ENCODE measurements around the gene SPAG8.

The SPAG8 gene

DNA sequence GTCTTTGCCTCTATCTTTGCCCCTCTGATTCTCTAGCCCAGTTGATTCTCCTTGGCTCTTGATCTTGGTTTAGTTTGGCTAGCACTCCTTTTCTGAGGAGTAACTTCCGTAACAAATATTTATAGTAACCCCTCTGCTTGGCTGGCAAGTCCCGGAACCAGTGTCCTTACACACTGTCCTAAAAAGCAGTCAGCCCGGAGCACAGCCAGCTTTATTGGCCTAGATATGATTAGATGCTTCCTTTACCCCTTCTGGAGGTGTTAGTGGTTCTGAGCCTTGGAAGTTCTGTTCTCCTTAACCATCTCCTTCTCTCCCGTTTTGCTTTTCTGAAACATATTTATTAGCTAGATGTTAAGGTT, 41.0 kb downstream of the SPAG8 start:
- in situ Hi-C loops (cut with HindIII; ENCODE audit: low sequenced_read_pairs) = loop anchor here (25.0 kb wide), 1 partner anchor 116 kb away; no protein-coding TSS in a partner anchor
- H3K4me3 ChIP-seq (ENCODE audit: low read depth, low read length) = no peak overlapping the region
- no peak for DNase-seq (ENCODE audit: low read depth)
- TF ChIP-seq, protein P1, sequence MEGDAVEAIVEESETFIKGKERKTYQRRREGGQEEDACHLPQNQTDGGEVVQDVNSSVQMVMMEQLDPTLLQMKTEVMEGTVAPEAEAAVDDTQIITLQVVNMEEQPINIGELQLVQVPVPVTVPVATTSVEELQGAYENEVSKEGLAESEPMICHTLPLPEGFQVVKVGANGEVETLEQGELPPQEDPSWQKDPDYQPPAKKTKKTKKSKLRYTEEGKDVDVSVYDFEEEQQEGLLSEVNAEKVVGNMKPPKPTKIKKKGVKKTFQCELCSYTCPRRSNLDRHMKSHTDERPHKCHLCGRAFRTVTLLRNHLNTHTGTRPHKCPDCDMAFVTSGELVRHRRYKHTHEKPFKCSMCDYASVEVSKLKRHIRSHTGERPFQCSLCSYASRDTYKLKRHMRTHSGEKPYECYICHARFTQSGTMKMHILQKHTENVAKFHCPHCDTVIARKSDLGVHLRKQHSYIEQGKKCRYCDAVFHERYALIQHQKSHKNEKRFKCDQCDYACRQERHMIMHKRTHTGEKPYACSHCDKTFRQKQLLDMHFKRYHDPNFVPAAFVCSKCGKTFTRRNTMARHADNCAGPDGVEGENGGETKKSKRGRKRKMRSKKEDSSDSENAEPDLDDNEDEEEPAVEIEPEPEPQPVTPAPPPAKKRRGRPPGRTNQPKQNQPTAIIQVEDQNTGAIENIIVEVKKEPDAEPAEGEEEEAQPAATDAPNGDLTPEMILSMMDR (IDR thresholded peaks at IDR 0.05; ENCODE audit: low read depth, low read length, missing control alignments) = no peak

DNA sequence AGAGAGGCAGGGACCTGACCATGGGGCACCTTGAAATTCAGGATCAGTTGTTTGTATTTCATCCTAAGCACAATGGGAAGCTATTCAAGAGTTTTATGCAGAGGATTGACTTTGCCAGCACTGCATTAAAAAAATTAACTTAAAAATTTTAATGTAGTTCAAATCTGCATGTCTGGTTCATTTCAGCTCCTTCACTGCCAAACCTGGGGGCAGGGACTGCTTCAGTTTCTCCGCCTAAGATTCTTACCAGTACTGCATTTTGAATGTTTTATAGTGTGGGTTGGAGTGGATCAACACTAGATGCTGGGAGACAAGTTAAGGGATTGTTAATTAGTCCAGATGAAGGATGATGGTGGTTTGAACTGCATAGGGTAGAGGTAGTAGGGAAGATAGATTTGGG, 42.3 kb downstream of the SPAG8 start:
- in situ Hi-C loops (cut with HindIII; ENCODE audit: low sequenced_read_pairs) = loop anchor here (25.0 kb wide), 1 partner anchor 118 kb away; no protein-coding TSS in a partner anchor
- DNase-seq (ENCODE audit: low read depth) = no peak
- H3K4me3 ChIP-seq (ENCODE audit: low read depth, low read length) = no peak overlapping the region
- TF ChIP-seq, protein P1 (IDR thresholded peaks at IDR 0.05; ENCODE audit: low read depth, low read length, missing control alignments) = no peak

DNA sequence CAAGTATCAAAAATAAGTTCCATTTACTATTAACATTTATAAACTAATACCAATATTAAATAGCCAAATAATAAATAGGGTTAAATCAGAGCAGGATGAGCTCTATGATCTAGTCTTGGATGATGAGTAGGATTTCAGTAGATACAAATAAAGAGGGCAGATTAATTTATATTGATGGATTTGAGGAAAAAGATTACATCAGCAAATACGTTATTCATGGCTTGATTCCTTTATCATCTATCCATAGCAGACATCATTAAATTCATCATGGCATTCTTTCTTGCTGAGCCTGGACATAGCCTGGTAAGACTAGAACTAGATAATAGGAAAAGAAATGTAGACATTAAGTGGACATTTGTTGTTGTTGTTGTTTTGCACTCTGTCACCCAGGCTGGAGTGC, 44.6 kb downstream of the SPAG8 start:
- in situ Hi-C loops (cut with HindIII; ENCODE audit: low sequenced_read_pairs) = loop anchor here (25.0 kb wide), 1 partner anchor 120 kb away; no protein-coding TSS in a partner anchor
- TF ChIP-seq, protein P1 (IDR thresholded peaks at IDR 0.05; ENCODE audit: low read depth, low read length, missing control alignments) = no peak
- H3K4me3 ChIP-seq (ENCODE audit: low read depth, low read length) = no peak overlapping the region
- no peak for DNase-seq (ENCODE audit: low read depth)

DNA sequence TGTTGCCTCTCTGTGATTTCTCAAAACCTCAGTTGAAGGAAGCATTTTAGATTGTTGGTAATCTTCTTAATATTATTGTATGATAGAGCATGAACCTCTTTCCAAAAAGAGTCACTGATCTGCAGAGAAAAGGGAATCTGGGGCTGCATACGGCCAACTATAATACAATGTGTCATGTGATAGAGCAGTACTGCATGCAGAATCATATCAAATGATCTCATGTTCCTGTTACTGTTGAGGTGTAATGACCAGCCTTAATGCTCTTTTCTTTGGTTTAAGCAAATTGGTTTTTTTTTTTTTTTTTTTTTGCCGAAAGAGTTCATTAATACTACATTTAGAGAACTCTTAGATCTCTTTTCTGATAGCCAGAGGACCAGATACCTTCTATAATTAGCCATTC, 45.1 kb downstream of the SPAG8 start:
- TF ChIP-seq, protein P1 (IDR thresholded peaks at IDR 0.05; ENCODE audit: low read depth, low read length, missing control alignments) = no peak
- in situ Hi-C loops (cut with HindIII; ENCODE audit: low sequenced_read_pairs) = loop anchor here (25.0 kb wide), 1 partner anchor 120 kb away; no protein-coding TSS in a partner anchor
- DNase-seq (ENCODE audit: low read depth) = no peak
- no peak overlapping the region for H3K4me3 ChIP-seq (ENCODE audit: low read depth, low read length)

DNA sequence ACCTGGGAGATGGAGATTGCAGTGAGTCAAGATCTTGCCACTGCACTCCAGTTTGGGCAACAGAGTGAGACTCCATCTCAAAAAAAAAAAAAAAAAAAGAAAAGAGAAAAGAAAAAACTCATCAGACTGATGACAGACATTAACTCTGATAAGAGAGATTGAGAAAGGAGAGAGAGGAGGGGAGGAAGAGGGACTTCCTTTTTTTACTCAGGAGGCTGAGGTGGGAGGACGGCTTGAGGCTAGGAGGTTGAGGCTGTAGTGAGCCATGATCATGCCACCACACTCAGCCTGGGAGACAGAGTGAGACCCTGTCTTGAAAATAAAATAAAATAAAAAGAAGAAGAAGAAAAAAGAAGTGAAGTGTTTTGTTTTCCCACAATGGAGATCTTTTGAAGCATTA, 48.3 kb downstream of the SPAG8 start:
- TF ChIP-seq, protein P1 (IDR thresholded peaks at IDR 0.05; ENCODE audit: low read depth, low read length, missing control alignments) = no peak
- no peak for DNase-seq (ENCODE audit: low read depth)
- no peak overlapping the region for H3K4me3 ChIP-seq (ENCODE audit: low read depth, low read length)
- in situ Hi-C loops (cut with HindIII; ENCODE audit: low sequenced_read_pairs) = loop anchor here (25.0 kb wide), 1 partner anchor 123 kb away; no protein-coding TSS in a partner anchor

DNA sequence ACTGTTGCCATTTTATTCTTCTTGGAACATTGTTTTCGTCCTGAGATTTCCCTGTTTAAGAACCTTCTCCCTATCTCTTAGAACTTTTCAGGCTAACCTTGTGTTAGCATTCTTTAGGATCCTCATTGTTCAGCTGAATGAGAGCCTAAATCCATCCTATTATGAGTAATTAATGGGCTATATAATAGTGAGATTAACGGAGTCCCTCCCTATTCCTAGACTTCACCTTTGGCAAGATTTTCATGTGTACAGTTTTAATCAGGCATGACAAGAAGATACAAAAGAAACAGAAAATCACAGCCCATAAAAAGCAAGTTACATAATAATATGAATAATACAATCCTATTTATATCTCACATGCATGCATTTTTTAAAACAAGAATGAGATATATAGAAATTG, 48.9 kb downstream of the SPAG8 start:
- no peak overlapping the region for H3K4me3 ChIP-seq (ENCODE audit: low read depth, low read length)
- TF ChIP-seq, protein P1 (IDR thresholded peaks at IDR 0.05; ENCODE audit: low read depth, low read length, missing control alignments) = no peak
- no peak for DNase-seq (ENCODE audit: low read depth)
- in situ Hi-C loops (cut with HindIII; ENCODE audit: low sequenced_read_pairs) = loop anchor here (25.0 kb wide), 1 partner anchor 124 kb away; no protein-coding TSS in a partner anchor
